RWPE2 (cell line): Measurements from ENCODE around the gene PSMB8.

Experiments used
- ATAC-seq: fragments of 200-7000 bp; cut with Tn5 transposase; 3 replicates; pipeline ENCODE4 v1.9.1; 2021; ENCODE audit warnings: low read depth
- DNase-seq: peaks from one replicate; pipeline ENCODE4 v3.0.0-alpha.2; 2020; ENCODE audit warnings: low spot score
- H3K27ac ChIP-seq: fragments of 450-650 bp; 2 replicates; pipeline ENCODE4 v1.5.1; 2017; ENCODE audit warnings: mild to moderate bottlenecking; ENCODE audit not compliant: poor library complexity, severe bottlenecking
- H3K27me3 ChIP-seq: fragments of 250-450 bp; sonication (Bioruptor Pico); 2 replicates; pipeline ENCODE4 v1.5.1; 2021; ENCODE audit warnings: mild to moderate bottlenecking, moderate library complexity; ENCODE audit not compliant: insufficient read depth, poor library complexity, severe bottlenecking
- H3K36me3 ChIP-seq: fragments of 250-450 bp; sonication (Bioruptor Pico); 2 replicates; pipeline ENCODE4 v1.5.1; 2020; ENCODE audit warnings: low read depth, mild to moderate bottlenecking, moderate library complexity
- H3K4me1 ChIP-seq: fragments of 250-450 bp; sonication (Bioruptor Pico); 2 replicates; pipeline ENCODE4 v1.5.1; 2021; ENCODE audit warnings: mild to moderate bottlenecking, moderate library complexity; ENCODE audit not compliant: insufficient read depth, poor library complexity, severe bottlenecking
- H3K4me3 ChIP-seq: fragments of 250-450 bp; sonication (Bioruptor Pico); 2 replicates; pipeline ENCODE4 v1.5.1; 2021; ENCODE audit warnings: mild to moderate bottlenecking, moderate library complexity; ENCODE audit not compliant: severe bottlenecking
- H3K9me3 ChIP-seq: fragments of 250-450 bp; sonication (Bioruptor Pico); 2 replicates; pipeline ENCODE4 v1.5.1; 2021; ENCODE audit warnings: mild to moderate bottlenecking, moderate library complexity; ENCODE audit not compliant: severe bottlenecking
- TF ChIP-seq, protein P1 (sequence below): fragments of 450-650 bp; IDR thresholded peaks from one replicate; pipeline ENCODE4 v1.5.1; 2017; ENCODE audit warnings: mild to moderate bottlenecking, moderate library complexity; ENCODE audit not compliant: poor library complexity, severe bottlenecking

PSMB8 gene

DNA sequence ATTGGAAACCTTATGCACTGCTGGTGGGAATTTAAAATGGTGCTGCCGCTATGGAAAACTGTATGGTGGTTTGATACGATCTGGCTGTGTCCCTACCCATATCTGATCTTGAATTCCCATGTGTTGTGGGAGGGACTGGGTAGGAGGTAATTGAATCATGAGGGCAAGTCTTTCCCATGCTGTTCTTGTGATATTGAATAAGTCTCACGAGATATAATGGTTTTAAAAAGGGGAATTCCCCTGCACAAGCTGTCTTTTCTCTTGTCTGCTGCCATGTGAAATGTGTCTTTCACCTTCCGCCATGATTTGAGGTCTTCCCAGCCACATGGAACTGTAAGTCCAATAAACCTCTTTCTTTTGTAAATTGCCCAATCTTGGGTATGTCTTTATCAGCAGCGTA is 10.2 kb downstream of the PSMB8 start:
- no peak for ATAC-seq
- H3K27me3 ChIP-seq: no peaks in the 10 kb centered on the region
- H3K27ac ChIP-seq: no peak overlapping the region
- H3K36me3 ChIP-seq: peaks cover 72% of the 10 kb centered on the region
- no peak overlapping the region for H3K4me3 ChIP-seq
- no peaks in the 10 kb centered on the region for H3K4me1 ChIP-seq
- H3K9me3 ChIP-seq: no peaks in the 10 kb centered on the region
- TF ChIP-seq, protein P1, sequence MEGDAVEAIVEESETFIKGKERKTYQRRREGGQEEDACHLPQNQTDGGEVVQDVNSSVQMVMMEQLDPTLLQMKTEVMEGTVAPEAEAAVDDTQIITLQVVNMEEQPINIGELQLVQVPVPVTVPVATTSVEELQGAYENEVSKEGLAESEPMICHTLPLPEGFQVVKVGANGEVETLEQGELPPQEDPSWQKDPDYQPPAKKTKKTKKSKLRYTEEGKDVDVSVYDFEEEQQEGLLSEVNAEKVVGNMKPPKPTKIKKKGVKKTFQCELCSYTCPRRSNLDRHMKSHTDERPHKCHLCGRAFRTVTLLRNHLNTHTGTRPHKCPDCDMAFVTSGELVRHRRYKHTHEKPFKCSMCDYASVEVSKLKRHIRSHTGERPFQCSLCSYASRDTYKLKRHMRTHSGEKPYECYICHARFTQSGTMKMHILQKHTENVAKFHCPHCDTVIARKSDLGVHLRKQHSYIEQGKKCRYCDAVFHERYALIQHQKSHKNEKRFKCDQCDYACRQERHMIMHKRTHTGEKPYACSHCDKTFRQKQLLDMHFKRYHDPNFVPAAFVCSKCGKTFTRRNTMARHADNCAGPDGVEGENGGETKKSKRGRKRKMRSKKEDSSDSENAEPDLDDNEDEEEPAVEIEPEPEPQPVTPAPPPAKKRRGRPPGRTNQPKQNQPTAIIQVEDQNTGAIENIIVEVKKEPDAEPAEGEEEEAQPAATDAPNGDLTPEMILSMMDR: no peak
- DNase-seq: no peak

DNA sequence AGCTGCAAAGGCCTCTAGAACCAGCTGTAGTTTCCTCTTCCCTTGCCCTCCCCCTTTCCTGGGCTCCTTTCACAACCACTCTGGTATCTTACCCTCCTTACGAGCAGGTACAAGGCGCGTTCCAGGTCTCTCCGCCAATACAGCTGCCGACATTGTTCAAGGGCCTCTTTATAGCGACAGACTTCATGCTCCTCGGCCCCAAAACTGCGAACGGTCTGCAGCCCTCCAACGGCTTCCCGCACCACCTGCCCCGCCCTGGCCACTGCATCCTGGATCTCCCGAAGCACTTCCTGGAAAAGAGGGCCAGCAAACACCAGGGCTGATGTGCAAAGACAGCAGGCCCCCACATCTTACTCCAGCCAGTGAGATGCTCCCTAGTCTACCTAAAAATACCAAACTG is 11.3 kb downstream of the PSMB8 start:
- ATAC-seq: no peak
- H3K9me3 ChIP-seq: no peaks in the 10 kb centered on the region
- H3K4me1 ChIP-seq: no peaks in the 10 kb centered on the region
- DNase-seq: no peak
- TF ChIP-seq, protein P1: no peak
- H3K4me3 ChIP-seq: no peak overlapping the region
- H3K36me3 ChIP-seq: peaks cover 72% of the 10 kb centered on the region
- no peak overlapping the region for H3K27ac ChIP-seq
- no peaks in the 10 kb centered on the region for H3K27me3 ChIP-seq

DNA sequence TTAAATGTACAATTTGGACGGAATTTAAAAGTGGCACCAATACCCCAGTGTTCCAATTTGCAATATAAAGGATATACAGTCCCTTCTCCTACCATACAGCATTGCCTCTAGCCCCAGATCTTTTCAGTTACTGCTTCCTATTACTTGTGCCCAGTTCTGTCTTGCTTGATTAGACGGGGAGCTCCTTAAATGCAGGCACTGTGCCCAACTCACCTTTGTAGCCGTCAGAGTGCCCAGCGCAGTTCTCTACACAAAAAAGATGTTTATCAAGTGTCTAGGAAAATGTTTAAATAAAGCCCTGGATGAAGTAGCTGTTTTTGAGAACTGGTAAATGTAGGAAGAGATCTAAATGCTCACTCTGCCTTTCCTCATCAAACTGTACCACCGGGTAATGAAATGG is 12.9 kb downstream of the PSMB8 start:
- no peak for ATAC-seq

DNA sequence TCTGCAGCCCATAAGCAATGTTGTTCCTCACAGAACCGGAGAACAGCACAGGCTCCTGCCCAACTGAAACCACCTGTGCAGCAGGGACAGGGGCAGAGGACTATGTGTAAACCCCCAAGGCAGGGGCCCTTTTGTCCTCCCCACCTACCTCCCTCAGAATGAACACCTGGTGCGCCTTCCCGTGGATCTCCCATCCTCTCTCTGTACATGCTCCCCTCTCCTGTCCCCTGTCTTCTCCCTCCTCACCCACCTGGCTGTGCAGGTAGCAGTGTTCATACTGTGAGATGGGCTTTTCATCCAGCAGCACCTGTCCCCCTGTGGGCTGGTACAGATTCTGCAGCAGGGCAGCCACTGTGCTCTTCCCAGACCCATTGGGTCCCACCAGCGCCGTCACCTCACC is 13.8 kb downstream of the PSMB8 start:
- no peak overlapping the region for H3K4me3 ChIP-seq
- no peaks in the 10 kb centered on the region for H3K9me3 ChIP-seq
- H3K27ac ChIP-seq: no peak overlapping the region
- H3K4me1 ChIP-seq: no peaks in the 10 kb centered on the region
- no peaks in the 10 kb centered on the region for H3K27me3 ChIP-seq
- TF ChIP-seq, protein P1: no peak
- ATAC-seq (no peak), DNase-seq (no peak)
- H3K36me3 ChIP-seq: peaks cover 50% of the 10 kb centered on the region

More for the DNA sequence above, 12.9 kb downstream of the PSMB8 start:
- Histone ChIP-seq H3K4me3 (no peak overlapping the region), H3K27ac (no peak overlapping the region), H3K36me3 (peaks cover 58% of the 10 kb centered on the region), H3K27me3 (no peaks in the 10 kb centered on the region), H3K4me1 (no peaks in the 10 kb centered on the region), H3K9me3 (no peaks in the 10 kb centered on the region)
- TF ChIP-seq, protein P1: no peak
- DNase-seq: no peak

DNA sequence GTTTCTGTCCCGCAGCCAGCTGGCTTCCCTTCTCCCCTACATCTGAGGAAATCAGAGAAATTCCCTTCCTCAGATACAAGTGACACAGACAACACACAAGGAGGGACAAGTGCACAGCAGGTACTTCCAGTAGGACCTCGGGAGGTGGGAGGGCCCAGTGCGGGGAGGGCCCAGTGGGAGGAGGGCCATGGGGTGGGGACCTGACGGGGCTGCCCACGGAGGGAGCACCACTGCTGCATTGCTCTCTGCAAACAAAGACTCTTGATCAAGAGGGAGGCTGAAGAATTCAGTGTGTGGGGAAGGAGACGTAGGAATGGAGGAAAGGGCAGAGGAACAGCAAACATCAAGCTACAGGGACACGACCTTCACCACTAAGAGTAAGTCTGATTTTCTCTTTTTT is 14.4 kb downstream of the PSMB8 start:
- no peaks in the 10 kb centered on the region for H3K9me3 ChIP-seq
- peaks cover 44% of the 10 kb centered on the region for H3K36me3 ChIP-seq
- no peak for DNase-seq
- H3K4me3 ChIP-seq: no peak overlapping the region
- TF ChIP-seq, protein P1: no peak
- no peak for ATAC-seq
- no peaks in the 10 kb centered on the region for H3K27me3 ChIP-seq
- H3K4me1 ChIP-seq: no peaks in the 10 kb centered on the region
- H3K27ac ChIP-seq: no peak overlapping the region
